DND-41 (cell line): ENCODE data around the gene THNSL1.

Experiments used
- ATAC-seq: fragments of 200-7000 bp; cut with Tn5 transposase; 3 replicates; pipeline ENCODE4 v1.9.1; 2021; ENCODE audit warnings: low read depth; ENCODE audit not compliant: insufficient read depth
- DNase-seq: peaks from one replicate; pipeline ENCODE4 v3.0.0-alpha.2; 2020
- H2AFZ ChIP-seq: 2 replicates; pipeline ENCODE4 v1.6.0; 2012; ENCODE audit warnings: low read depth, low read length
- H3K27ac ChIP-seq: 2 replicates; pipeline ENCODE4 v1.5.1; 2012; ENCODE audit warnings: low read length, inconsistent platforms
- H3K27me3 ChIP-seq: fragments of 200-600 bp; sonication (generic); 2 replicates; pipeline ENCODE4 v1.6.0; 2012; ENCODE audit warnings: low read length, mild to moderate bottlenecking, inconsistent platforms; ENCODE audit not compliant: insufficient read depth, poor library complexity
- H3K36me3 ChIP-seq: 2 replicates; pipeline ENCODE4 v1.5.1; 2012; ENCODE audit warnings: low read length, inconsistent platforms; ENCODE audit not compliant: insufficient read depth
- H3K4me1 ChIP-seq: 2 replicates; pipeline ENCODE4 v1.5.1; 2012; ENCODE audit warnings: mild to moderate bottlenecking, low read length; ENCODE audit not compliant: insufficient read depth
- H3K4me2 ChIP-seq: 2 replicates; pipeline ENCODE4 v1.6.0; 2012; ENCODE audit warnings: mild to moderate bottlenecking, moderate library complexity, low read length, inconsistent platforms; ENCODE audit not compliant: insufficient read depth
- H3K4me3 ChIP-seq, 2 experiments: fragments of 200-600 bp in 1 of 2; shearing (Covaris generic) in 1 of 2; 2 replicates each; pipeline ENCODE4 v1.5.1; 2012 to 2016; ENCODE audit warnings: inconsistent platforms in 2 of 2, low read length in 2 of 2, mild to moderate bottlenecking in 2 of 2, low read depth in 1 of 2, moderate library complexity in 1 of 2
- H3K79me2 ChIP-seq: 2 replicates; pipeline ENCODE4 v1.6.0; 2012; ENCODE audit warnings: low read length, inconsistent platforms; ENCODE audit not compliant: insufficient read depth
- H3K9ac ChIP-seq: 2 replicates; pipeline ENCODE4 v1.6.0; 2012; ENCODE audit warnings: low read depth, mild to moderate bottlenecking, inconsistent platforms, low read length, moderate library complexity
- H3K9me3 ChIP-seq: 2 replicates; pipeline ENCODE4 v1.5.1; 2012; ENCODE audit warnings: low read length, moderate library complexity, mild to moderate bottlenecking, inconsistent platforms; ENCODE audit not compliant: insufficient read depth, severe bottlenecking
- H4K20me1 ChIP-seq: 2 replicates; pipeline ENCODE4 v1.6.0; 2012; ENCODE audit warnings: low read length; ENCODE audit not compliant: insufficient read depth
- CTCF ChIP-seq: IDR thresholded peaks from 2 replicates; pipeline ENCODE4 v1.5.1; 2012; ENCODE audit warnings: borderline replicate concordance, low read length, moderate library complexity, mild to moderate bottlenecking; ENCODE audit not compliant: poor library complexity, severe bottlenecking; ENCODE audit errors: extremely low read depth
- EZH2 ChIP-seq: IDR thresholded peaks from 3 replicates; pipeline ENCODE4 v1.6.1; 2012; ENCODE audit warnings: borderline replicate concordance, low read depth, mild to moderate bottlenecking, moderate library complexity, low read length, inconsistent platforms; ENCODE audit not compliant: severe bottlenecking

THNSL1 gene

GRCh38 chr10:25046641-25047040 is 30.2 kb downstream of the THNSL1 start:
- Histone ChIP-seq H3K4me1 (no peaks in the 10 kb centered on the region), H3K27me3 (peaks cover 15% of the 10 kb centered on the region), H3K36me3 (no peaks in the 10 kb centered on the region), H3K27ac (no peak overlapping the region), H3K4me3 (no peak overlapping the region), H2AFZ (no peak overlapping the region), H3K9ac (no peak overlapping the region), H3K79me2 (no peaks in the 10 kb centered on the region), H3K9me3 (no peaks in the 10 kb centered on the region), H4K20me1 (no peaks in the 10 kb centered on the region), H3K4me2 (no peak overlapping the region)
- DNase-seq (no peak), ATAC-seq (no peak)
- TF ChIP-seq EZH2 (no peak), CTCF (no peak)

- Histone ChIP-seq H3K79me2 (no peaks in the 10 kb centered on the region), H3K4me1 (no peaks in the 10 kb centered on the region), H3K36me3 (no peaks in the 10 kb centered on the region), H4K20me1 (no peaks in the 10 kb centered on the region), H3K9ac (no peak overlapping the region), H3K27ac (no peak overlapping the region), H3K27me3 (peaks cover 15% of the 10 kb centered on the region), H3K4me2 (no peak overlapping the region), H3K4me3 (no peak overlapping the region), H2AFZ (no peak overlapping the region), H3K9me3 (no peaks in the 10 kb centered on the region)
- TF ChIP-seq EZH2 (no peak), CTCF (no peak)
- DNase-seq, result no peak
- ATAC-seq, result no peak
Measured at GRCh38 chr10:25047088-25047487, 30.7 kb downstream of the THNSL1 start.

GRCh38 chr10:25047591-25048301 is 31.3 kb downstream of the THNSL1 start:
- Histone ChIP-seq H3K9ac (no peak overlapping the region), H3K9me3 (no peaks in the 10 kb centered on the region), H3K27me3 (peaks cover 15% of the 10 kb centered on the region), H3K79me2 (no peaks in the 10 kb centered on the region), H4K20me1 (no peaks in the 10 kb centered on the region), H3K27ac (no peak overlapping the region), H3K4me1 (no peaks in the 10 kb centered on the region), H3K4me2 (no peak overlapping the region), H3K4me3 (no peak overlapping the region), H2AFZ (no peak overlapping the region), H3K36me3 (no peaks in the 10 kb centered on the region)
- no peak for DNase-seq
- no peak for TF ChIP-seq EZH2
- no peak for TF ChIP-seq CTCF
- ATAC-seq, result no peak
